Ishikawa (cell line): ENCODE results near the gene DSG2.

Experiments used
- CEBPB ChIP-seq: IDR thresholded peaks from 2 replicates; pipeline ENCODE4 v1.6.1; 2012
- CREB1 ChIP-seq: IDR thresholded peaks from 2 replicates; pipeline ENCODE4 v1.6.1; 2012; ENCODE audit warnings: low read depth
- EGR1 ChIP-seq: IDR thresholded peaks from 2 replicates; pipeline ENCODE4 v1.6.1; 2012
- EP300 ChIP-seq: IDR thresholded peaks from 2 replicates; pipeline ENCODE4 v1.6.1; 2012; ENCODE audit warnings: borderline replicate concordance
- FOXM1 ChIP-seq: IDR thresholded peaks from 2 replicates; pipeline ENCODE4 v1.6.1; 2012; ENCODE audit warnings: low read depth, borderline replicate concordance
- NFIC ChIP-seq: IDR thresholded peaks from 2 replicates; pipeline ENCODE4 v1.6.1; 2012
- RAD21 ChIP-seq: IDR thresholded peaks from 2 replicates; pipeline ENCODE4 v1.6.1; 2012; ENCODE audit warnings: low read depth
- REST ChIP-seq: IDR thresholded peaks from 2 replicates; pipeline ENCODE4 v1.6.1; 2012; ENCODE audit warnings: low read depth, mild to moderate bottlenecking
- TAF1 ChIP-seq: IDR thresholded peaks from 2 replicates; pipeline ENCODE4 v1.6.1; 2012; ENCODE audit warnings: low read depth, mild to moderate bottlenecking
- TCF12 ChIP-seq: IDR thresholded peaks from 2 replicates; pipeline ENCODE4 v1.6.1; 2012; ENCODE audit warnings: low read depth
- TEAD4 ChIP-seq: IDR thresholded peaks from 2 replicates; pipeline ENCODE4 v1.6.1; 2012
- YY1 ChIP-seq: IDR thresholded peaks from 2 replicates; pipeline ENCODE4 v1.6.1; 2012; ENCODE audit warnings: low read depth
- ZBTB7A ChIP-seq: IDR thresholded peaks from 2 replicates; pipeline ENCODE4 v1.6.1; 2012; ENCODE audit warnings: low read depth
- TF ChIP-seq, protein P1 (sequence below): IDR thresholded peaks from 2 replicates; pipeline ENCODE4 v1.6.1; 2012
- TF ChIP-seq, protein P2 (sequence below): IDR thresholded peaks from 2 replicates; pipeline ENCODE4 v1.6.1; 2012

Gene DSG2

GRCh38 chr18:31562726-31563125 is 64.7 kb downstream of the DSG2 start:
- TF ChIP-seq ZBTB7A (no peak), TCF12 (no peak), CEBPB (no peak), TEAD4 (no peak), TAF1 (no peak), FOXM1 (no peak), YY1 (no peak), EGR1 (no peak), REST (no peak), EP300 (no peak), NFIC (no peak), CREB1 (no peak), RAD21 (no peak)
- TF ChIP-seq, protein P1, sequence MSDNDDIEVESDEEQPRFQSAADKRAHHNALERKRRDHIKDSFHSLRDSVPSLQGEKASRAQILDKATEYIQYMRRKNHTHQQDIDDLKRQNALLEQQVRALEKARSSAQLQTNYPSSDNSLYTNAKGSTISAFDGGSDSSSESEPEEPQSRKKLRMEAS, result no peak
- TF ChIP-seq, protein P2, sequence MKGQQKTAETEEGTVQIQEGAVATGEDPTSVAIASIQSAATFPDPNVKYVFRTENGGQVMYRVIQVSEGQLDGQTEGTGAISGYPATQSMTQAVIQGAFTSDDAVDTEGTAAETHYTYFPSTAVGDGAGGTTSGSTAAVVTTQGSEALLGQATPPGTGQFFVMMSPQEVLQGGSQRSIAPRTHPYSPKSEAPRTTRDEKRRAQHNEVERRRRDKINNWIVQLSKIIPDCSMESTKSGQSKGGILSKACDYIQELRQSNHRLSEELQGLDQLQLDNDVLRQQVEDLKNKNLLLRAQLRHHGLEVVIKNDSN, result no peak

- TF ChIP-seq REST (no peak), EP300 (no peak), TEAD4 (no peak), RAD21 (peak; percentile 18; the same call in 1 of the 2 replicates), FOXM1 (no peak), YY1 (no peak), NFIC (no peak), TCF12 (no peak)
- TF ChIP-seq, protein P1, result no peak
These were observed 65.8 kb downstream of the DSG2 start for GRCh38 chr18:31563778-31564177.

DNA sequence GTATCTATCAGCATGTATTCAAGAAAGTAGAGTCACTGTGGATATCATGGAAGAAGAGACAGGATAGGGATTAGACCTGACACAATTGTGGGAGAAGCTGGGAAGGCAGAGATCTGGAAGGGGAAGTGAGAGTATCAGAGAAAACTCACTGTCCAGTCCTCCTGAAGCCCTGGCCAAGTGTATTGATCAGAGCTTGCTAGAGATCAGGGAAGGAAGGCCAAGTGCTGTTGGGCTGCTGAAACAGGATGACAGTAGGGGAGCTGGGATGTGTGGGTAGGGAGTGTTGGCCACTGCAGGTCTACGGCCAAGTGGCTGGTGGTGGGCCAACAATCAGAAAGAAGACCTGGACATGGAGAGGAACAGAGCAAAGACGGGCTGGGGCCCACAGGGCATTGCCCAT is 67.4 kb downstream of the DSG2 start:
- TF ChIP-seq TEAD4 (no peak), TCF12 (no peak), CREB1 (no peak), EP300 (no peak), CEBPB (no peak), YY1 (no peak), REST (no peak), FOXM1 (no peak), NFIC (no peak), RAD21 (no peak), ZBTB7A (no peak), EGR1 (no peak), TAF1 (no peak)
- TF ChIP-seq, protein P2, result no peak
- TF ChIP-seq, protein P1, result no peak

- no peak for TF ChIP-seq FOXM1
- no peak for TF ChIP-seq TAF1
- no peak for TF ChIP-seq REST
- TF ChIP-seq, protein P1, result no peak
- TF ChIP-seq, protein P2, result no peak
- no peak for TF ChIP-seq ZBTB7A
- no peak for TF ChIP-seq EP300
- no peak for TF ChIP-seq EGR1
These were observed 68.0 kb downstream of the DSG2 start for GRCh38 chr18:31565782-31566512.
